ENCODE data around the gene CASQ2. TPM values are rescaled to one million over a fixed set of nuclear protein-coding genes. Genes with fewer than 3 reads are reported as not detected.

CASQ2 gene
- total RNA-seq, 1 experiment from 2014 or later: not detected

DNA sequence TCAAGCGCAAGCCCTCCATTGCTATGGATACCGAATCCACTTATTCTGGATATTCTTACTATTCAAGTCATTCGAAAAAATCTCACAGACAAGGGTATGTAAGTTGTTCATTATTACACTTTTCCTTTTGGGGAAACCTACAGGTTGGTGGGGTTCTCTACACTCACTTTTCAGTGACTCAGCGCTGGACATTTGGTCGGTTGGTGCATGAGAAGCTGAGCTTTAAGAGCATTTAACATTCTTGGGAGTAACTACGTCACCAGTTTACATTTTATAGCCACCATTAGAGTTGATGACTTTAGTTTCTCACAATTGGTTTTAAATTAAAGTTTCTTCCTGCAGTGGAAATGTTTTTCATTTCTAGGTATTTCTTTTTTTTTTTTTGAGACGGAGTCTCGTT is 117.1 kb downstream of the CASQ2 start:
- ChIA-PET POLR2A (no interaction called here), RAD21 (ENCODE audit: low non-redundant PET in 1 of 2, low total read pairs in 2 of 2, uncharacterized antibody in 2 of 2, unreplicated experiment in 2 of 2) (no interaction called here), CTCF (no interaction called here)
- no peak for DNase-seq (ENCODE audit: low read depth, low spot score)
- intact Hi-C loops (cut with micrococcal nuclease): no loop called here
- no peaks in the 10 kb centered on the region for H3K9me2 ChIP-seq (ENCODE audit: insufficient read depth)
- peaks cover 13 to 14% of the 10 kb centered on the region in 2 experiments; a peak in 2 of 4 replicates for H3K4me1 ChIP-seq (ENCODE audit: control insufficient read depth in 1 of 2, insufficient read depth in 2 of 2, low read length in 2 of 2)
- peaks cover 9 to 13% of the 10 kb centered on the region in 2 experiments; a peak in 3 of 4 replicates for H3K36me3 ChIP-seq (ENCODE audit: control insufficient read depth in 1 of 2, insufficient read depth in 2 of 2, low read length in 2 of 2)
- no peak overlapping the region for H3K4me2 ChIP-seq (ENCODE audit: low read length)
- no peak overlapping the region for H3K27ac ChIP-seq (ENCODE audit: low read depth, low read length)
- no TSS peak for BruUV-seq (replicated peaks)
- no peaks in the 10 kb centered on the region for H3K9me3 ChIP-seq (ENCODE audit: control insufficient read depth in 1 of 2, insufficient read depth in 1 of 2, low read depth in 1 of 2, low read length in 2 of 2)
- no peaks in the 10 kb centered on the region for H4K20me1 ChIP-seq (ENCODE audit: insufficient read depth)
- no peak overlapping the region for H3K4me3 ChIP-seq (replicated peaks in 1 of 2; ENCODE audit: low read depth in 1 of 2, low read length in 2 of 2)
- TF ChIP-seq RAD21 (IDR thresholded peaks at IDR 0.05; ENCODE audit: low read depth) (no peak), TCF7L2 (IDR thresholded peaks at IDR 0.05; ENCODE audit: borderline replicate concordance, extremely low read depth, insufficient read depth, insufficient read length) (no peak)
- TF ChIP-seq, protein P1, sequence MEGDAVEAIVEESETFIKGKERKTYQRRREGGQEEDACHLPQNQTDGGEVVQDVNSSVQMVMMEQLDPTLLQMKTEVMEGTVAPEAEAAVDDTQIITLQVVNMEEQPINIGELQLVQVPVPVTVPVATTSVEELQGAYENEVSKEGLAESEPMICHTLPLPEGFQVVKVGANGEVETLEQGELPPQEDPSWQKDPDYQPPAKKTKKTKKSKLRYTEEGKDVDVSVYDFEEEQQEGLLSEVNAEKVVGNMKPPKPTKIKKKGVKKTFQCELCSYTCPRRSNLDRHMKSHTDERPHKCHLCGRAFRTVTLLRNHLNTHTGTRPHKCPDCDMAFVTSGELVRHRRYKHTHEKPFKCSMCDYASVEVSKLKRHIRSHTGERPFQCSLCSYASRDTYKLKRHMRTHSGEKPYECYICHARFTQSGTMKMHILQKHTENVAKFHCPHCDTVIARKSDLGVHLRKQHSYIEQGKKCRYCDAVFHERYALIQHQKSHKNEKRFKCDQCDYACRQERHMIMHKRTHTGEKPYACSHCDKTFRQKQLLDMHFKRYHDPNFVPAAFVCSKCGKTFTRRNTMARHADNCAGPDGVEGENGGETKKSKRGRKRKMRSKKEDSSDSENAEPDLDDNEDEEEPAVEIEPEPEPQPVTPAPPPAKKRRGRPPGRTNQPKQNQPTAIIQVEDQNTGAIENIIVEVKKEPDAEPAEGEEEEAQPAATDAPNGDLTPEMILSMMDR (IDR thresholded peaks at IDR 0.05 in 2 of 3, conservative IDR thresholded peaks at IDR 0.05 in 1 of 3; ENCODE audit: borderline replicate concordance in 1 of 3, insufficient read depth in 1 of 3, low read depth in 2 of 3, low read length in 2 of 3): no peak
- TF ChIP-seq, protein P2, sequence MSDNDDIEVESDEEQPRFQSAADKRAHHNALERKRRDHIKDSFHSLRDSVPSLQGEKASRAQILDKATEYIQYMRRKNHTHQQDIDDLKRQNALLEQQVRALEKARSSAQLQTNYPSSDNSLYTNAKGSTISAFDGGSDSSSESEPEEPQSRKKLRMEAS (IDR thresholded peaks at IDR 0.05): no peak
- H2AFZ ChIP-seq (ENCODE audit: low read depth, low read length, poor library complexity, severe bottlenecking): no peak overlapping the region
- ATAC-seq: no peak
- no peaks in the 10 kb centered on the region for H3K27me3 ChIP-seq (ENCODE audit: insufficient read depth, low read length)
- H3K9ac ChIP-seq (ENCODE audit: low read length): no peak overlapping the region
- peaks cover 78% of the 10 kb centered on the region for H3K79me2 ChIP-seq (ENCODE audit: insufficient read depth, low read length)

DNA sequence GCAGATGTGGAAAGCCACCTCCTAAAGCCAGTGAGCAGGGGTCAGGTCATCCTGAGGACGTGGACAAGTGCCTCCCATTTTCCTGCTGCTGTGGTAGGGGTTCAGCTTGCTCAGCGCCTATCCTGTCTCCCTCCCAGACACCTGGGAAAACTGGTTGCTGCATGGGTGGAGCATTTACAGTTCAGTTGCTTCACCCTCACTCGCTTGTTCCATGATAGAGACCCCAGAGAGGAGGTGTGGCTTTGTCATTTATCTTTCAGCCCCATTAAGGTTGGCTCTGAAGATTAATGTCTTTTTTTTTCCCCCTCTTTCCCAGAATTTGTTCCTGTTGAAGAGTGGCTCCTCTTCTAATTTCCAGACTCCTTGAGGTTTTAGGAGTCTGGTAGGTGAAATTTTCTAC is 117.6 kb downstream of the CASQ2 start:
- ChIA-PET CTCF (no interaction called here), RAD21 (ENCODE audit: low non-redundant PET in 1 of 2, low total read pairs in 2 of 2, uncharacterized antibody in 2 of 2, unreplicated experiment in 2 of 2) (no interaction called here)
- no peak overlapping the region for H3K9ac ChIP-seq (ENCODE audit: low read length)

More for the DNA sequence above, 117.6 kb downstream of the CASQ2 start:
- Histone ChIP-seq H2AFZ (ENCODE audit: low read depth, low read length, poor library complexity, severe bottlenecking) (no peak overlapping the region), H3K79me2 (ENCODE audit: insufficient read depth, low read length) (peaks cover 78% of the 10 kb centered on the region), H3K9me3 (ENCODE audit: control insufficient read depth in 1 of 2, insufficient read depth in 1 of 2, low read depth in 1 of 2, low read length in 2 of 2) (no peaks in the 10 kb centered on the region), H3K36me3 (ENCODE audit: control insufficient read depth in 1 of 2, insufficient read depth in 2 of 2, low read length in 2 of 2) (peaks cover 9 to 13% of the 10 kb centered on the region in 2 experiments; a peak in 3 of 4 replicates), H3K27ac (ENCODE audit: low read depth, low read length) (no peak overlapping the region), H4K20me1 (ENCODE audit: insufficient read depth) (no peaks in the 10 kb centered on the region), H3K4me2 (ENCODE audit: low read length) (no peak overlapping the region), H3K4me1 (ENCODE audit: control insufficient read depth in 1 of 2, insufficient read depth in 2 of 2, low read length in 2 of 2) (peaks cover 13 to 17% of the 10 kb centered on the region in 2 experiments; a peak in 2 of 4 replicates), H3K9me2 (ENCODE audit: insufficient read depth) (no peaks in the 10 kb centered on the region), H3K4me3 (replicated peaks in 1 of 2; ENCODE audit: low read depth in 1 of 2, low read length in 2 of 2) (no peak overlapping the region), H3K27me3 (ENCODE audit: insufficient read depth, low read length) (no peaks in the 10 kb centered on the region)
- ATAC-seq: no peak
- TF ChIP-seq EGR1 (IDR thresholded peaks at IDR 0.05; ENCODE audit: low read depth): no peak
- no peak for TF ChIP-seq YY1 (IDR thresholded peaks at IDR 0.05; ENCODE audit: extremely low read depth, insufficient replicate concordance, low read depth, low read length)
- TF ChIP-seq ZNF274 (IDR thresholded peaks at IDR 0.05; ENCODE audit: low read depth, low read length): no peak
- TF ChIP-seq, protein P1 (IDR thresholded peaks at IDR 0.05 in 2 of 3, conservative IDR thresholded peaks at IDR 0.05 in 1 of 3; ENCODE audit: borderline replicate concordance in 1 of 3, insufficient read depth in 1 of 3, low read depth in 2 of 3, low read length in 2 of 3): no peak
- no peak for TF ChIP-seq JUND (IDR thresholded peaks at IDR 0.05)
- DNase-seq (ENCODE audit: low read depth, low spot score): no peak
- POLR2A ChIA-PET: no interaction called here
- BruUV-seq (replicated peaks): no TSS peak
- intact Hi-C loops (cut with micrococcal nuclease): no loop called here
